Muscle layer of duodenum (tissue), 2 donors: Measurements from ENCODE around the gene PHF12.
"Not testable (repeated sequence)": the region's sequence is repeated elsewhere in the genome, so short reads cannot be mapped to it uniquely, and the experiment has no call there.

ENCODE experiments used
- H3K27ac ChIP-seq: one replicate; pipeline ENCODE4 v1.7.0; 2013; ENCODE audit warnings: mild to moderate bottlenecking, low read length
- H3K27me3 ChIP-seq: one replicate; pipeline ENCODE4 v1.7.0; 2013; ENCODE audit warnings: low read depth, mild to moderate bottlenecking, control low read depth, low read length
- H3K36me3 ChIP-seq, 2 donors: one replicate each; pipeline ENCODE4 v1.7.0; 2013; ENCODE audit warnings: low read length in 2 of 2, control low read depth in 1 of 2, mild to moderate bottlenecking in 1 of 2; ENCODE audit not compliant: insufficient read depth in 2 of 2, control insufficient read depth in 1 of 2
- H3K4me1 ChIP-seq, 2 donors: one replicate each; pipeline ENCODE4 v1.7.0; 2013; ENCODE audit warnings: low read length in 2 of 2, mild to moderate bottlenecking in 2 of 2, control low read depth in 1 of 2, moderate library complexity in 1 of 2; ENCODE audit not compliant: insufficient read depth in 2 of 2, control insufficient read depth in 1 of 2
- H3K4me3 ChIP-seq, 2 donors: one replicate each; pipeline ENCODE4 v1.7.0; 2013; ENCODE audit warnings: low read length in 2 of 2, low read depth in 1 of 2, mild to moderate bottlenecking in 1 of 2
- H3K9me3 ChIP-seq, 2 donors: one replicate each; pipeline ENCODE4 v1.7.0; 2013; ENCODE audit warnings: low read length in 2 of 2, control low read depth in 1 of 2, mild to moderate bottlenecking in 1 of 2; ENCODE audit not compliant: control insufficient read depth in 1 of 2
- donor health status: healthy.

The PHF12 gene

GRCh38 chr17:28877150-28877711 is 74.1 kb downstream of the PHF12 start:
- H3K4me1 ChIP-seq, H3K27me3 ChIP-seq, H3K4me3 ChIP-seq, H3K27ac ChIP-seq, H3K9me3 ChIP-seq: not testable (repeated sequence)
- peaks cover 33 to 40% of the 10 kb centered on the region in 2 donors for H3K36me3 ChIP-seq

DNA sequence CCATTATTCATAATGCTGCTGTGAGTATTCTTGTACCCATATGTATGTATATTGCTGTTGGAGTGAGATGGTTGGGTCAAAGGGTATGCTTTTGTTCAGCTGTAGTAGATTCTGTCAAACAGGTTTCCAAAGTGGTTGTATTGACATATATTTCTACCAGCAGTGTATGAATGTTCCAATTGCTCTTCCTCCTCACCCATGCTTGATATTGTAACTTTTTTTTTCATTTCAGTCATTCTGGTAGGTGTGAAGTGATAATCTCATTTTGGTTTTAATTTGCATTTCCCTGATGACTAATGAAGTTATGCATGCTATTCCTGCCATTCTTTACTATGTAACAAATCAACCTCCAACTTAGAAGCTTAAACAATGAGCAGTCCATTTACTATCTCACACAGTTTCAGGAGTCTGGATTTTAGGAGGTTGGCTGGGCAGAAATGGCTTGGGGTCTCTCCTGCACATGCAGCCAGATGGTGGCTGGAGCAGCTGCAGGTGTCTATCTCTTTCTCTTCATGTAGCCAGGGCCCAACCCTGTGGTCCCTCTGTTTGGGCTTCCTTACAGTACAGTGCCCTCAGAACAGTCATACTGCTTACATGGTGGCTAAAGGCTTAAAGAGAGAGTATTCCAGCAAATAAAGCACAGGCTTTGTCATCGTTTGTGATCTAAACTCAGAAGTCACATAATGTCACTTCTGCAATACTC is 75.3 kb downstream of the PHF12 start:
- H3K4me1 ChIP-seq: no peaks in the 10 kb centered on the region
- H3K27me3 ChIP-seq: no peaks in the 10 kb centered on the region
- H3K4me3 ChIP-seq: no peak overlapping the region
- no peak overlapping the region for H3K27ac ChIP-seq
- H3K36me3 ChIP-seq: peaks cover 21 to 28% of the 10 kb centered on the region in 2 donors
- H3K9me3 ChIP-seq: no peaks in the 10 kb centered on the region

- H3K27me3 ChIP-seq: no peaks in the 10 kb centered on the region
- H3K4me3 ChIP-seq: no peak overlapping the region
Observed at GRCh38 chr17:28874750-28875149, 76.6 kb downstream of the PHF12 start.

DNA sequence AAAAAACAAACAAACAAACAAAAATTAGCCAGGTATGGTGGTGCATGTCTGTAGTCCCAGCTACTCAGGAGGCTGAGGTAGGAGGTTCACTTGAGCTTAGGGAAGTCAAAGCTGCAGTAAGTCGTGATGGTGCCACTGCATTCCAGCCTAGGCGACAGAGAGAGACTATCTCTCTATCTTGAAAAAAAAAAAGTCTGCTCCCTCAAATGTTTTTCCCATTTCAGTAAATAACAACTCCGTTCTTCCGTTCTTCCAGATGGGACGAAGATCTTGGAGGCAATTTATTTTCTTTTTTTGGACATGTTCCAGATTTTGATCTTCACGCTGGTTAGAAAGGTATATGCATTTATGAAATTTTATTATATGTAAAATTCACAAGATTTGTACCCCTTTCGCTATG is 77.5 kb downstream of the PHF12 start:
- Histone ChIP-seq H3K36me3 (peaks cover 0 to 6% of the 10 kb centered on the region in 2 donors), H3K9me3 (no peaks in the 10 kb centered on the region), H3K27ac (no peak overlapping the region), H3K4me3 (no peak overlapping the region), H3K27me3 (no peaks in the 10 kb centered on the region), H3K4me1 (no peaks in the 10 kb centered on the region)

More at GRCh38 chr17:28874750-28875149, 76.6 kb downstream of the PHF12 start:
- Histone ChIP-seq H3K9me3 (no peaks in the 10 kb centered on the region), H3K4me1 (no peaks in the 10 kb centered on the region), H3K27ac (no peak overlapping the region), H3K36me3 (peaks cover 8 to 15% of the 10 kb centered on the region in 2 donors)

DNA sequence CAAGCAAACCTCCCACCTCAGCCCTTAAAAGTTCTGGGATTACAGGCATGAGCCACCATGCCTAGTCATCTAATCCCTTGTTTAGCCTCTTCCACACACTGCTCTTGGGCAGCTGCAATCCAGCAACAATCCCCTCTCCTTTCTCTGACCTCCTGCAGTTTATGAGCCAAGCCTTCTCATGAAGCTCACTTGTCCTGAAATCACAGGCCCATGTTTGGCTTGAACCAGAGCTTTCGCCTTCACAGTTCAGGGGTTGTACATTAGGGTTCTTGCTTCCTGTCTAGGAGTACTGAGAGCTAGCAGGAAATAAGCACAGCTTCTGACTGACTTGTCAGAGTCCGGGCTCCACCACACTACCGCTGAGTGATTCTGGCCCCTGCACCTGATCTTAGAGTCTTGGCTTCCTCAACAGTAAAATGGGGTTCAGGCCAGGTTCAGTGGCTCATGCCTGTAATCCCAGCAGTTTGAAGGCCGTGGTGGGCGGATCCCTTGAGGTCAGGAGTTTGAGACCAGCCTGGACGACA is 80.2 kb downstream of the PHF12 start:
- H3K27ac ChIP-seq: no peak overlapping the region

DNA sequence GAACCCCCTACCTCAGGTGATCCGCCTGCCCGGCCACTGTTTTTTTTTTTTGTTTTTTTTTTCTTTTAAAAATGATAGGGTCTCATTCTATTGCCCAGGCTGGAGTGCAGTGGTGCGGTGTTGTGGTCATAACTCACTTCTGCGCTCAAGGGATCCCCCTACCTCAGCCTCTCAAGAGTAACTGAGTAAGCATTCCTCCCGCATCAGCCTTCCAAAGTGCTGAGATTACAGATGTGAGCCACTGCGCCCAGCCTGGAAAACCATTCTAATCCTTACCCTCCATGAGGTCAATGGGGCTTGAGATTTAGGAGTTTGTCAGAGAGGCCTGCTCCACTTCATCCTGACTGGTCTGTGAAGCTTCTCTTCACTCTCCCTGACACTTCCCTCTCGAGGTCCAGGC is 84.0 kb downstream of the PHF12 start:
- Histone ChIP-seq H3K9me3 (no peaks in the 10 kb centered on the region), H3K4me1 (no peaks in the 10 kb centered on the region), H3K27ac (no peak overlapping the region), H3K4me3 (no peak overlapping the region), H3K36me3 (no peaks in the 10 kb centered on the region), H3K27me3 (no peaks in the 10 kb centered on the region)

More for the DNA sequence above, 80.2 kb downstream of the PHF12 start:
- no peak overlapping the region for H3K4me3 ChIP-seq
- no peaks in the 10 kb centered on the region for H3K36me3 ChIP-seq
- no peaks in the 10 kb centered on the region for H3K27me3 ChIP-seq
- H3K4me1 ChIP-seq: no peaks in the 10 kb centered on the region
- no peaks in the 10 kb centered on the region for H3K9me3 ChIP-seq

DNA sequence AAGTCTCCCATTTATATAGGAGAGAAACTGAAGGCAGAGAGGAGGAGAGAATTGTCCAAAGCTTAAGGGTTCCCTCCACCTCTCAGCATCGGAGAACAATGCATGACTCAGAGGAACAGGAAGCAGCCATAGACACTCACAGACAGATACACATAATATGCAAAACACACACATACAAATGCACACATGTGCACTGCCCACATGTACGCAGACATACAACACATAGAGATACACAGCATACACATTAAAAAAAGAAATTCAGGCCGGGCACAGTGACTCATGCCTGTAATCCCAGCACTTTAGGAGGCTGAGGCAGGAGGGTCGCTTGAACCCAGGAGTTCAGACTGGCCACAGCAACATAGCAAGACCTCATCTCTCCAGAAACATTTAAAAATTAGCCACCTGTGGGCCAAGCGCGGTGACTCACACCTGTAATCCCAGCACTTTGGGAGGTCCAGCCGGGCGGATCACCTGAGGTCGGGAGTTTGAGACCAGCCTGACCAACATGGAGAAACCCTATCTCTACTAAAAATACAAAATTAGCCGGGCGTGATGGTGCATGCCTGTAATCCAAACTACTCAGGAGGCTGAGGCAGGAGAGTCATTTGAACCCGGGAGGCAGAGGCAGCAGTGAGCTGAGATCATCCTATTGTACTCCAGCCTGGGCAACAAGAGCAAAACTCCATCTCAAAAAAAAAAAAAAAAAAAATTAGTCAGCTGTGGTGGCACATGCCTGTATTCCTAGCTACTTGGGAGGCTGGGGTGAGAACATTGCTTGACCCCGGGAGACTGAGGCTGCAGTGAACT is 85.2 kb downstream of the PHF12 start:
- Histone ChIP-seq H3K9me3 (no peaks in the 10 kb centered on the region), H3K36me3 (peaks cover 0 to 5% of the 10 kb centered on the region in 2 donors), H3K4me1 (no peaks in the 10 kb centered on the region), H3K27ac (no peak overlapping the region), H3K27me3 (no peaks in the 10 kb centered on the region), H3K4me3 (no peak overlapping the region)

DNA sequence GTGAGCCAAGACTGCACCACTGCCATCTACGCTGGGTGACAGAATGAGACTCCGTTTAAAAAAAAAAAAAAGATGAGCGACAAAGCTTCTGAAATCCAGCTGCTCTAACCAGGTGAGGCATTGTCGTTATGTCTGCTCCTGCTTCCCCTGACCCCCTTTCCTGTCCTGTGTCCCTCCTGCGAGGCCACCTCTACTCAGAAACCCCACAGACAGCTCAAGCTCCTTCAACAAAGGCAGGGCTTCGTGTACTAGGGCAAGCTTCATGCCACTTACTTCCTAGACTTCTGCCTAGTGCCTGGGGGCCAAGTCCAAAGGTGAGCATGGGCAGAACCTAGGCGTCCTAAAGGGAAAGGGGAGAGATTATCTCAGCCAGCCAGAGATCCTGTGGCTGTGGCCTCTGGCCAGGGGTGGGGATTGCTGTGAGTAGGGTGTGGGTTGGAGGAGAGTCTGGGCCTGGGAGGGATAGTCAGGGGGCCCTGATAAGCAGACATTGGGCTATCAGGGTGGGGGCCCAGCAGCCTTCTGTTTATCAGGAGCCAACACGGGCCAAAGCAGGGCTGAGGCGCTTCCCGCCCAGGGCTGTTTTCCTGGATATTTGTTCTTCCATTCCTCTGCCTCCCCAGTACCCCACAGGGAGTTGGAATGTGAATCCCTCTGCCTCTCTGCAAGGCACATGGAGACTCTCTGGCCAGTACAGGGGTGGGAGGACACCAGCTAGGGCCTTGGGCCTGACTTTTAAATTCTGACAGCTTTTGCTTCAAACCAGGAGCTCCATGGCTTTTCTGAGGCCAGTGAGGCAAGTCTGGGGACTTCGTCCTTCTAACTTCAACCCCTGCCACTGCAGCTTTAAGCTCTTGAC is 86.1 kb downstream of the PHF12 start:
- Histone ChIP-seq H3K4me1 (no peaks in the 10 kb centered on the region), H3K4me3 (no peak overlapping the region), H3K27ac (peak overlapping the region; percentile 26)

GRCh38 chr17:28863953-28864352 is 87.4 kb downstream of the PHF12 start:
- H3K27ac ChIP-seq: no peak overlapping the region
- H3K4me3 ChIP-seq: no peak overlapping the region
- no peaks in the 10 kb centered on the region for H3K4me1 ChIP-seq
- no peaks in the 10 kb centered on the region for H3K9me3 ChIP-seq
- H3K27me3 ChIP-seq: no peaks in the 10 kb centered on the region
- H3K36me3 ChIP-seq: peaks cover 8 to 16% of the 10 kb centered on the region in 2 donors

More for the DNA sequence above, 86.1 kb downstream of the PHF12 start:
- Histone ChIP-seq H3K27me3 (no peaks in the 10 kb centered on the region), H3K9me3 (no peaks in the 10 kb centered on the region), H3K36me3 (peaks cover 5 to 11% of the 10 kb centered on the region in 2 donors)

GRCh38 chr17:28862561-28862960 is 88.8 kb downstream of the PHF12 start:
- Histone ChIP-seq H3K36me3 (peaks cover 22 to 30% of the 10 kb centered on the region in 2 donors), H3K9me3 (no peaks in the 10 kb centered on the region), H3K27me3 (no peaks in the 10 kb centered on the region), H3K4me1 (no peaks in the 10 kb centered on the region), H3K27ac (no peak overlapping the region), H3K4me3 (no peak overlapping the region)
